Gastroesophageal sphincter (tissue), 3 donors: ENCODE measurements around the gene ATP5MC2.

Experiments used
- CTCF ChIP-seq, 4 experiments: fragments of 200-600 bp in 2 of 4; fragments of 450-650 bp in 2 of 4; sonication (generic) in 1 of 4; IDR thresholded peaks; one replicate each; pipeline ENCODE4 v1.5.1; 2017 to 2019; ENCODE audit warnings: antibody characterized with exemption in 4 of 4, mild to moderate bottlenecking in 2 of 4, moderate library complexity in 2 of 4
- EP300 ChIP-seq: sonication (generic); formaldehyde crosslinking; IDR thresholded peaks from one replicate; pipeline ENCODE4 v1.6.1; 2017; ENCODE audit warnings: antibody characterized with exemption, mild to moderate bottlenecking
- POLR2AphosphoS5 ChIP-seq: sonication (generic); formaldehyde crosslinking; IDR thresholded peaks from one replicate; pipeline ENCODE4 v1.6.1; 2017; ENCODE audit warnings: antibody characterized with exemption

GRCh38 chr12:53714004-53714403 lies 38.1 kb upstream of the ATP5MC2 start:
- TF ChIP-seq CTCF (IDR thresholded peaks at IDR 0.05) = no peak
- TF ChIP-seq POLR2AphosphoS5 = no peak
- TF ChIP-seq EP300 = no peak
